ENCODE data around the gene SEPSECS.

Gene SEPSECS

DNA sequence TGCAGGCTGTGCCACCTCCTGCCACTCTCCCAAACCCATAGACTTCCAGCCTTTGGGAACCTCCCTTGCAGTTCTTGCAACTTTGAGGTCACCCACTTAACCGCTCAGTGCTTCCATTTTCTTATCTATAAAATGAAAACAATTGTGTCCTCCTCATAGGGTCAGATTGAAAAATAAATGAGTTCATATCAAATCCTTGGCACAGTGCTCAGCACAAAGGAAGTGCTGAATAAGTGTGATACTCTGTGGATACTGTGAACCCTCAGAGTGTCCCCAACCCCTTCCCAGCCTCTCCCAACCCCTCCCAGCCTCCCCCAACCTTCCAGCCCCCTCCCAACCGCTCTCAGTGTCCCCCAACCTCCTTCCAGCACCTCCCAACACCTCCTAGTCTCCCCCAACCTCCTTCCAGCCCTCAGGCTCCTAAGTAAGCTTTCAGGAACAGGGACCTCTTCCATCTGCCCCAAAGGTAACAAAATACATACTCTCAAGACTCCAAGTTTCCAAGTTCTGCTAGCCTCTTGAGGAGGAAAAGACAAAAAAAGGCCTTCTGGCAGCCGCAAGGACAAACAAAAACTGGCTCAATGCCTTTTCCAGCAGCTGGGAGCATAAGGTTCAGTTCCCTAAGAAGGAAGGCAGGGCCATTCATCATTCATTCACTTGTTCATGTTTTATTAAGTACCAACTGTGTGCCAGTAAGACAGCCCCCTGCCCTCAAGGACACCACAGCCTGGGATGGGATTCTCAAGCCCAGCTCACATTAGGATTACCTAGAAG is 83.4 kb downstream of the SEPSECS start:
- no peak for DNase-seq

DNA sequence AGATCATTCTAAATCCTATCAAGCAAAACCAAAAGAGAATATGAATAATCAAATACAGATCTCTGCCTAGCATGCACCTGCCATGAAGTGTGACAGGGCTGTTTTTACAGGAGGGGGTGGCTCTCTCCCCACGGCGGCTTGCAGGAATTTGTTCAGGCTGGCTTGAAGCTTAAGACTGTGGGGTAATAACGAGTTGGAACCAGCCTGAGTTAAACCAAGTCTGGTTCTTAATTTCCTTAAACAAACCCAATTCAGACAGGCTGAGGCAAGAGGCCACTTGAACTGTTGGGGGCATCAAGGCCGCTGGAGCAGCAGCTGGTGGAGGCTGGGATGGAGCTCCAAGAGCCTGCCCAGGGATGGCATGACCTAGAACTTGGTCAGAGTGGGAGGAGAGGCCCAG is 84.4 kb downstream of the SEPSECS start:
- no peak for DNase-seq

DNA sequence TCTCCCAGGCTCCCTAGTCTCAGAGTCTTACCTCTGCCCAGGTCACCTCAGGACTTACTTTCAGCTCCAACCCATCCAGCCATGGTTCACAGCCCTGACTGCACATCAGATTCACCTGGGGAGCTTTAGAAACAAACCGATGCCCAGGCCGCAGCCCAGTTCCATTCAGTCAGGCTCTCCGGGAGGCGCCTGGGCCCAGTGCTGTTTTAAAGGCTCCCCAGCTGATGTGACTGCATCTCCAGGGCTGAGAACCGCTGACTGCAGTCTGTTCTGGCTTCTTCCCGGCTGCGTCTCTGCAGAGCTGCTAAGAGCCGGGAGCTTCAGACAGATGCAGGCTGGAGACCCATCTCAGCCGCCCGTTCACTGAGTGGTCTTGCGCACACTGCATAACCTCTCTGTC is 85.1 kb downstream of the SEPSECS start:
- no peak for DNase-seq

DNA sequence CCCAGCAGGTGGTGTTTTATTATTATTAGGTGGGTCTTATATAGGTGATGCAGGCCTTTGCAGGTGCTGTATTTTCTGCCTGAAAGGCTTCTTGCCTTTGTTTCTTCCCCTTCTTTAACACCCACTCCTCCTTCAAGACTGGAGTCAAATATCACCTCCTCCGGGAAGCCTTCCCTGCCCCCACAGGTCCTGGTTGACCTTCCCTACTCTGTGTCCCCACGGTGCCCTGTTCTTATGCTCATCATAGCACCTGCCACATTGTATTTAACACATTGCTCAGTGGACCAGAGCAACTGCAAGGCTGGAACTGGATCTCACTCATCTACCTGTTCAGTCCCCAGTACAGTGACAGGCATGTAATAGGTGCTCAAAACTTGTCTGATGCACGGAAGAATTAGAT is 89.7 kb downstream of the SEPSECS start:
- DNase-seq, result no peak

Data from NCI-H510A (cell line).